IPS-15b (cell line): Measurements from ENCODE around the gene SAMHD1.

ENCODE experiments used
- H3K27me3 ChIP-seq: one replicate; pipeline ENCODE4 v1.6.1; 2013; ENCODE audit warnings: low read length; ENCODE audit not compliant: control insufficient read depth, insufficient read depth
- H3K36me3 ChIP-seq: one replicate; pipeline ENCODE4 v1.6.1; 2013; ENCODE audit warnings: low read length; ENCODE audit not compliant: control insufficient read depth, insufficient read depth
- H3K4me1 ChIP-seq: one replicate; pipeline ENCODE4 v1.6.1; 2013; ENCODE audit warnings: mild to moderate bottlenecking, low read length; ENCODE audit not compliant: control insufficient read depth, insufficient read depth
- H3K4me3 ChIP-seq: one replicate; pipeline ENCODE4 v1.5.1; 2013; ENCODE audit warnings: low read depth, low read length
- H3K9ac ChIP-seq: one replicate; pipeline ENCODE4 v1.6.1; 2013; ENCODE audit warnings: low read depth, mild to moderate bottlenecking, low read length
- H3K9me3 ChIP-seq: one replicate; pipeline ENCODE4 v1.6.1; 2013; ENCODE audit warnings: mild to moderate bottlenecking, low read length; ENCODE audit not compliant: control insufficient read depth, insufficient read depth

SAMHD1 gene

DNA sequence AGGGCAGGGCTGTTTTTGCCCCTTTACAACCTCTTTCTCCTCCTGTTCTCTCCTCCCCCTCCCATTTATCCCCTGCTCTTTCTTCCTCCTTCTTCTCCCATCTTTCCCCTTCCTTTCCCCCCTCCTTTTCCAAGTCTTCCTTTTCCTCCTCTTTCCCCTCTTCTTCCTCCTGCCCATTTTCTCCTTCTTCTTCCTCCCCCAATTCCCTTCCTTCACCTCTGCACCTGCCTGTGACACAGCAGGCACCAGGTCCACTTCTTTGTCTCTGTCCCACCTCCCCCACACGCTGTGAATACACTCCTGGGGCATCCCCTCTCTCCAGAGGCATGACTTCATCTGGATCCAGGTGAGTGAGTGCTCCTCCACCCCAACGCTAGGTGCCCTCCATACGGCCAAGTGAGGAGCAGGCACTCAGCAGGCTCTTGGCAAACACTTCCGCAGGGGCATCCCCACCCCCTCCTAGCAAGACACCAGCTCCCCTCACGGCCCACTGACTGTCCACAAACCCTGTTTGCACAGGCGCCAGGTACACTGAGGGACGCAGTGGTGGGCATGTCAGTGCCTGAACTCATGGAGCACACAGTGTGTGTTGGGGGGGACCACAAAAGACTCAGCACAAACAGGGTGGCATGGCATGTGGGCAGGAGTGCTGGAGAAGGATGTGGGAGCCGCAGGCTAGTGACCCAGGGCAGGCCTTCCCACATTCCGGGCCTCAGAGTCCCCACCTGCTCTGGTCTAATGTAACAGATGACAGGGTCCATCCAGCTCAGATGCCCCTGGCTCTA is 86.2 kb downstream of the SAMHD1 start:
- Histone ChIP-seq H3K36me3 (peaks cover 7% of the 10 kb centered on the region), H3K4me1 (peaks cover 23% of the 10 kb centered on the region), H3K4me3 (peak overlapping the region; percentile 52), H3K9me3 (no peaks in the 10 kb centered on the region), H3K9ac (no peak overlapping the region), H3K27me3 (peaks cover 5% of the 10 kb centered on the region)

DNA sequence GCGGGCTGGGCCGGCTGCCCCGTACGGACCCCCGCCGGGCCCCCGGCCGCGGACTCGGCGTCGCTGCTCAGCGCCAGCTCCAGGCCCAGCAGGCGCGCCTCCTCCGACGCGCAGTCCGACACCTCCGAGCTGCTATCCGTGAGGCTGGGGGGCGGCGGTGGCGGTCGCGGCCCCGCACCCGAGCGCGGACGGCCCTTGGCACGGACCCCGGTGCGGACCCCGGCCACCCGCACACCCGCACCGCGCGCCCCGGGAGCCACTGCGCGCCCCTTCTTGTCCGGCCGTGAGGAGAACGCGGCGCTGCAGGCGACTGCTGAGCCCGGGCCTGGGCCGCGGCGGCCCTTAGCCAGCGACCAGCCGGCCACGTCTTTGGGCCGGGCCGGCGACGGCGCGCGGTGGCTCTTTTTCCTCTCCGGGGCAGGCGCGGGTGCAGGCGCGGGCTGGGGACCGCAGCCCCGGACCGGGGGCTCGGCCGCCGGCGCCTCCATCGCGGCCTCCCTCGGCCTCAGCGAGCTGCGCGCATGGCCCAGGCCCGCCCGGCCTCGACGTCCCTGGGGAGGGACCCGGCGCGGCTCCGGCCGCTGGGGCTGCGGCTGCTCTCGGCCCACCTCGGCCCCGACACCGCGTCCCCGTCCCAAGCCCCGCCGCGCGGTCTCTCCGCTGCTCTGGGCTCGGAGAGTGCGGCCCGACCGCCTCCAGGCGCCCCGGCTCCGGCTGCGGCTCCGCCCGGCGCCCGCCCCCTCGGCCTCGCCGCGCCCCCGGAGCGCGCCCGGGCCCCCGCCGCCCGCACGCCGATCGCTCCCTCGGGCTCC is 88.4 kb downstream of the SAMHD1 start:
- Histone ChIP-seq H3K27me3 (peaks cover 5% of the 10 kb centered on the region), H3K4me3 (peak overlapping the region; percentile 64), H3K9ac (no peak overlapping the region), H3K36me3 (peaks cover 10% of the 10 kb centered on the region), H3K9me3 (no peaks in the 10 kb centered on the region), H3K4me1 (peaks cover 34% of the 10 kb centered on the region)

DNA sequence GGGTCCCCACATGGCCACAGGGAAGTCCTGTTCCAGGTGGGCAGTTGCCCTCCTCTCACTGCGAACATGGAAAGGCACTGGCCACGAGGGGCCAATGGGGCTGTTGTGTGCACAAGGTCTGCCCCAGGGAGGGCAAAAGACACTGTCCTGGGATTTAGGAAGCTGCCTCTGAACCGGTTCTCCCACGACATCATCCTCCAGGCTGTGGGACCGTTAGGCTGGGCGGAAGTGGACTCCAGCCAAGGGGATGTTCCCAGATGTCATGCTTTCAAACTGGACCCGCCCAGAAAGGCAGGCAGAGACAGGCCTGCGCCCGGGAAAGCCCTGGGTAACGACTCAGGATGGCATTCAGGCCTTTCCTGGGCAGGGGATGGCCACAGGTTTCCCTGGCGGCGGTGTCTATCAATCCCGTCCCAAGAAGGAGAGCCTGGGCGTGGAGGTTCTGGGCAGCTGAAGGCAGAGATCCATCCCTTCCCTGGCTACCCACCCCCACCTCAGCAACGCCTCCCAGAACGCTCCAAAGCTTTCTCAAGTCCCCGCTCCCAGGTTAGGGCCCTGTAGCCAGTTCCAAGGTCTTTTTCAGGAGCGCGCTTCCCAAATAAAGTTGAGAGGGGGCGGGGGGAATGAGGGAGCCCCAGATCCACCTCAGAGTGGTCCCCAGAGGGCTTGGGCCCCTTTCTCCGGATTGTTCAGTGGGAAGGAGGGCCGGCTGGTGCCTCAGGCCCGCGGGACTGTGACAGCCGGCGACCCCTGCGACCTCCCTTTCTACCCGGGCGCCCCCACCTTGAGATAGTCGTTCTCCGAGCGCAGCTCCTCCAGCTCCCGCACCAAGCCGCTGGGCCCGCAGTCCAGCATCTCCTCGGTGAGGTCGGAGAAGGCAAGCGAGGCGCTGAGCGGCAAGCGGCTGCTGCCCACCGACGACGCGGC is 89.4 kb downstream of the SAMHD1 start:
- peak overlapping the region; percentile 64 for H3K4me3 ChIP-seq
- H3K9ac ChIP-seq = peak overlapping the region; percentile 70
- H3K9me3 ChIP-seq = no peaks in the 10 kb centered on the region
- peaks cover 34% of the 10 kb centered on the region for H3K4me1 ChIP-seq
- peaks cover 5% of the 10 kb centered on the region for H3K27me3 ChIP-seq
- H3K36me3 ChIP-seq = peaks cover 10% of the 10 kb centered on the region

DNA sequence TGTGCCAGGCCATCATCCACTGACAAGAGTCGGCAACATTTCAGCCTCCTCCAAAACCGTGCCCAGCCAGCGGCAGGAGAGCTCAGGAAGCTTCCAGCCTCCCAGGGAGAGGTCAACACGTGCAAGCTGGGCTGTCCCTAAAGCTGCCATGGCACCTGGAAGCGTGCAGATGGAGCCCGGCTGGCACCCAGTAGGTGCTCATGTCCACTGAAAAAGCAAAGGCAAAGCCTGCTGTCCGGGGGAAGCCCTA is 90.0 kb downstream of the SAMHD1 start:
- peaks cover 5% of the 10 kb centered on the region for H3K27me3 ChIP-seq
- H3K4me1 ChIP-seq = peaks cover 34% of the 10 kb centered on the region
- H3K36me3 ChIP-seq = peaks cover 10% of the 10 kb centered on the region
- H3K4me3 ChIP-seq = peak overlapping the region; percentile 64
- H3K9ac ChIP-seq = no peak overlapping the region
- no peaks in the 10 kb centered on the region for H3K9me3 ChIP-seq

DNA sequence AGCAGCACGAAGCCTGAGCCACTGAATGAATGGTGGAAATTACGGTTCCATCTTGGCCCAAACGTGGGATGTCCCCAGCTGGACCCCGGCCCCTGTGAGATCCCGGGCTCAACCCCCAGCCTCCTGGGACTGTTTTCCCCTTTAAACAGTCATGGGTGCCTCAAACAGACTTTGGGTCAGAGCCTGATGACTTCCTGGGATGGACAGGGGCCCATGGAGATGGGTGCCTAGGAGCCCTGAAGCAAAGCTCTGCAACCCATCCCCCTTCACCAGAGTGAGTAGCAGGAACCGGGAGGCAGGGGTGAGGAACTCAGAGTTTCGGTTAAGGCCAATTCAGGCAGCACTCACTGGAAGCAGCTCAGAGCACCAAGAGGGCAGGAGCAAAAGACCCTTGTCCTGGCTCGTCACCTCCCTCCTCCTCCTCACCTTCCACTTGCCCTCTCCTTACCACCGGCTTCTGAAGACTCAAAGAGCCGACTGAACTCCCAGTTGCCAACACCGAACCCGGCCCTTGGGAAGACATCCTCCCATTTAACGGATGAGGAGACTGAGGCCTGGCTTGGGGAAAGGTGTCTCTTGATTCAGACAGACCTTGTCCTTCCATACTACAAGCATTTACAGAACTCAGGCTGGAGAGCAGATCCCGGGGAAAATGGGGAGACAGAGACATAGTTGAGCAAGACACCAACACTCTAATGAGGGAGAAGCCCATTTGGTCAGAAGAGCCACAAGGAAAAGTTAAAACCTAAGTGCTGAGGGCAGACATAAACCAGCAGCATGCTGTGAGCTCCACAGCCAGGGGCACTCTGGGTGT is 90.5 kb downstream of the SAMHD1 start:
- no peak overlapping the region for H3K9ac ChIP-seq
- H3K4me3 ChIP-seq = peak overlapping the region; percentile 64
- no peaks in the 10 kb centered on the region for H3K9me3 ChIP-seq
- H3K36me3 ChIP-seq = peaks cover 10% of the 10 kb centered on the region
- H3K4me1 ChIP-seq = peaks cover 34% of the 10 kb centered on the region
- H3K27me3 ChIP-seq = peaks cover 5% of the 10 kb centered on the region

DNA sequence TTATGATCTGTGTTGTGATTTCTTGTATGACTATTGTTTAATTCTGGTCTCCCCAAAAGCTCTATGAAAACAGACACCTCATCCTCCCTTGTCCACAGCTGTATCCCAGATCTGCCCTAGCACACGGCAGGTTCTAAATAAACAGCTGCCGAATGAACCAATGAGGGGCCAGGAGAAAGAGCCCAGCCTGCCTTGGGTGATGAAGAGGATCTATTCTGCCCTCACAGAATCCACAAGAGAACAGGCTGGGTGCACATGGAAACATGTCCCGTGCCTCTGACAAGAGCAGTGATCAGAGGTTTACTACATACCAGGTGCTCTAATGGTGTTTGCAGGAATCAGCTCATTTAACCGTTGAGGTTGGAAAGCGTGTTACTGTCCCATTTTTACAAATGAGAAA is 91.2 kb downstream of the SAMHD1 start:
- Histone ChIP-seq H3K36me3 (peaks cover 10% of the 10 kb centered on the region), H3K4me3 (no peak overlapping the region), H3K4me1 (peaks cover 32% of the 10 kb centered on the region), H3K27me3 (no peaks in the 10 kb centered on the region), H3K9me3 (no peaks in the 10 kb centered on the region), H3K9ac (no peak overlapping the region)

DNA sequence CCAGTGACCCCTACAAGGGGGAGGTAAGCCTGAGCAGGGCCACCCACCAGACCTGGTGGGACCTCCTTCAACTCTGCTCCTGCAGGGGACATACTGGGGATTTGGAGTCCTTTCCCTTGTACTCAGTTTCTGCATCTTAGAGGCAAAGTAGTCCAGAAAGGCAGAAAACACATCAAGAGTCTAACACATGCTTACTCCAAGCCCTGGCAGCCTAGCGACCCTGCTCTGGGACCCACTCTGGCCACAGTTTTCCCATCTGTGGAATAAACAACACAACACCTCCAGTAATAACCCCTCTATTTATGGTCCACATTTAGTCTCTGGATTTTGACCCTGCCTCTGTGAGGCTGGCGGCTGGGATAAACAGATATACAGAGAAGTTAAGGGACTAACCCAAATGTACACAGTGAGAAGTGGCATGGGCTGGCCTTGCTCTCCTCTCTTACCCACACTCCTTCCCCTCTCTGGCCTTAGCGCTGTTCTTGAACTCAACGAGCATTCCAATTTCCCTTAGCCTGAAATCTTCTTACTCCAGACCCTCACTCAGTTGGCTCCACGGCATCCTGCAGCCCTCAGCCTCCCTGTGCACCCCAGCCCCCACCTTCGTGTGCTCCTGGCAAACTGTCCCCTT is 91.7 kb downstream of the SAMHD1 start:
- Histone ChIP-seq H3K9ac (no peak overlapping the region), H3K9me3 (no peaks in the 10 kb centered on the region), H3K4me1 (peaks cover 32% of the 10 kb centered on the region), H3K27me3 (no peaks in the 10 kb centered on the region), H3K4me3 (no peak overlapping the region), H3K36me3 (peaks cover 10% of the 10 kb centered on the region)

DNA sequence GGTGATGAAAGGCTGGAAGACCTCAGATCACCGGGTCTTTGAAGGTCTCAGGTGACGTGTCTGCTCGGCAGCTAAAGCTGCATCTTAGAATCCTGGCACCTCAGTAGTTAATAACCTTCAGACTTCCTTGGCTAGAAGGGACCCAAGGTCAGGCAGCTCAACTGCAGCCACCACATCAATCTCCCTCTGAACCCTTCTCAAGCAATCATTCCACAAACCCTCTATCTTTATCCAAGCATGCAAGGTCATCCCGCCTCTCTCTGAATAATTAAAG is 92.3 kb downstream of the SAMHD1 start:
- Histone ChIP-seq H3K9ac (peak overlapping the region; percentile 16), H3K27me3 (no peaks in the 10 kb centered on the region), H3K36me3 (peaks cover 10% of the 10 kb centered on the region)

DNA sequence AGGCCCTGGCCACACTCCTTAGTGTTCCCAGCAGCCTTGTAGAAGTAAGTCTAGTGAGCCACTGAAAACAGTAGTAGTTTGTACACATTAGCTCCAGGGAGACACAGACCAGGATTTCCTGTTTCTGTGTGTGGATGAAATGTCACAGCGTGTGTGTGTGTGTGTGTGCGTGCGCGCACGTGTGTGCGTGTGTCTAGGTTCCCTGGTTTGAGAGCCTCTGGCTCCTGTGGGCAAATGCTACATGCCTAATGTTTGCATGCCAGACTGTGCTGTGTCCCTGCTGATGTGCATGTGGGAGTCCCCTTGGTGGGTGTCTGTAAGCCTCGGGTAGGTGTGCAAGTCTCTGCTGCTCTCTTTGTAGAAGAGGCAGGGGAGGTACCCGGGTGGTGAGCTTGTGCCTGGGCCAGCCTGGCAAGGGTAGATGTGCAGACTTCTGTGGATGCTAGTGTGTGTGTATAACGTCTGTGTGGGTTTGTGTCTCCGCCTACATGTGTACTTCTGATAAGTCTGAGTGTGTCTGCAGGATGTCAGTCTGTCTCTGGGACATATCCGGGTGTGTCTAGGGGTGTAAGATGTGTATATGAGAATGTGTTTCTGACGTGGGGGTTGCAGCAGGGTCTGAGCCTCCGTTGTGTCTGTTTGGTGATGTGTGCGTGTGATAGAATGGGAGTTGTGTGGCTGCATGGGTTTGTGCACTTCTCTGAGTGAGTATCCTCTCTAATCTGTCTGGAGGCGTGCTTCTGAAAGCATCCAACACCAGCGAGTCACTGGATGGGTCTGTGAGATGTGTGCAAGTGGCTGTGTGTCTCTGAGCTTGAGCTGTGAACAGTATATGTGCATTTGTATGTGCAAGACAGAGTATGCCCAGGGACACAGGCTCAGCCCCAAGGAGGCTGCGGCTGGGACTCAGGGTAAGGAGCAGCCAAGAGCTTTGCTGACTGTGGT is 94.5 kb downstream of the SAMHD1 start:
- no peaks in the 10 kb centered on the region for H3K27me3 ChIP-seq
- H3K36me3 ChIP-seq = peaks cover 12% of the 10 kb centered on the region
- peaks cover 41% of the 10 kb centered on the region for H3K4me1 ChIP-seq
- H3K9me3 ChIP-seq = no peaks in the 10 kb centered on the region
- H3K9ac ChIP-seq = no peak overlapping the region
- no peak overlapping the region for H3K4me3 ChIP-seq

More for the DNA sequence above, 92.3 kb downstream of the SAMHD1 start:
- Histone ChIP-seq H3K4me1 (peaks cover 35% of the 10 kb centered on the region), H3K9me3 (no peaks in the 10 kb centered on the region), H3K4me3 (no peak overlapping the region)

DNA sequence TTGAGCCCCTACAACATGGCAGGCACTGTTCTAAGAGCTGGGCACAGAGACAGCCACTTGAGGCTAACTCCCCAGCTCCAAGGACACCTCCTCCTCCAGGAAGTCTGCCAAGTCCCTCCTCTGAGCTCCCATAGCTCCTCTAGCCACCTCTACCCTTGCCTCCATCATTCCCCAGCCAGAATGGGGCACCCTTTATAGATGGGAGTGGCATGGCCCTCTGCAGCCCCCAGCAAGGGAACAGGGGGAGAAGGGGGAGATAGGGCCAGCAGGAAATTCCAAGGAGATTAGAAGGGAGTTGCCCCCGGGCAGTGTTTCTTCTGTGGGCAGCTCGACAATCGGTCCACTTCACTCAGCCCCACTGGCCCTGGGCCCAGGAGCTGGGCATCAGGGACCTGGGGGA is 95.3 kb downstream of the SAMHD1 start:
- Histone ChIP-seq H3K4me1 (peaks cover 33% of the 10 kb centered on the region), H3K9me3 (no peaks in the 10 kb centered on the region), H3K4me3 (no peak overlapping the region), H3K9ac (no peak overlapping the region), H3K27me3 (no peaks in the 10 kb centered on the region), H3K36me3 (peaks cover 10% of the 10 kb centered on the region)
